Glutamatergic neuron (in vitro differentiated cells): ENCODE results near the gene LNPEP. TPM values are rescaled to one million over a fixed set of nuclear protein-coding genes. Genes with fewer than 3 reads are reported as not detected.

Source experiments
- DNase-seq: peaks from one replicate; pipeline ENCODE4 v3.0.0; 2022
- H3K27ac Mint-ChIP-seq: one replicate; pipeline ENCODE4 v1.8.0; 2020; ENCODE audit warnings: mild to moderate bottlenecking, mixed read lengths, inconsistent platforms; ENCODE audit not compliant: unreplicated experiment
- H3K27me3 Mint-ChIP-seq: one replicate; pipeline ENCODE4 v1.8.0; 2020; ENCODE audit warnings: mild to moderate bottlenecking, moderate library complexity, mixed read lengths, inconsistent platforms; ENCODE audit not compliant: unreplicated experiment
- H3K36me3 Mint-ChIP-seq: one replicate; pipeline ENCODE4 v1.8.0; 2020; ENCODE audit warnings: mild to moderate bottlenecking, mixed read lengths, inconsistent platforms; ENCODE audit not compliant: unreplicated experiment
- H3K4me1 Mint-ChIP-seq: one replicate; pipeline ENCODE4 v1.8.0; 2020; ENCODE audit warnings: mild to moderate bottlenecking, low read depth, mixed read lengths, inconsistent platforms; ENCODE audit not compliant: unreplicated experiment
- H3K4me3 Mint-ChIP-seq: one replicate; pipeline ENCODE4 v1.8.0; 2020; ENCODE audit warnings: mild to moderate bottlenecking, mixed read lengths, inconsistent platforms; ENCODE audit not compliant: unreplicated experiment
- H3K9me3 Mint-ChIP-seq: one replicate; pipeline ENCODE4 v1.8.0; 2020; ENCODE audit warnings: mild to moderate bottlenecking, moderate library complexity, mixed read lengths, inconsistent platforms; ENCODE audit not compliant: unreplicated experiment
- total RNA-seq: library from RNA; stranded (reverse); fragmentation: NEBNext Ultra II Directional; extraction: Animal tissue kit (Norgen Biotek cat#: 25700); gene quantifications from one replicate; pipeline ENCODE4 v1.2.1, GENCODE V29; 2021; ENCODE audit not compliant: unreplicated experiment
- TF ChIP-seq, protein P1 (sequence below): fragments of 200-600 bp; sonication (generic); IDR thresholded peaks from one replicate; pipeline ENCODE4 v1.5.0; 2021; ENCODE audit not compliant: partially characterized antibody, unreplicated experiment

LNPEP gene
- total RNA-seq, 1 donor from 2014 or later: 9.3 TPM

DNA sequence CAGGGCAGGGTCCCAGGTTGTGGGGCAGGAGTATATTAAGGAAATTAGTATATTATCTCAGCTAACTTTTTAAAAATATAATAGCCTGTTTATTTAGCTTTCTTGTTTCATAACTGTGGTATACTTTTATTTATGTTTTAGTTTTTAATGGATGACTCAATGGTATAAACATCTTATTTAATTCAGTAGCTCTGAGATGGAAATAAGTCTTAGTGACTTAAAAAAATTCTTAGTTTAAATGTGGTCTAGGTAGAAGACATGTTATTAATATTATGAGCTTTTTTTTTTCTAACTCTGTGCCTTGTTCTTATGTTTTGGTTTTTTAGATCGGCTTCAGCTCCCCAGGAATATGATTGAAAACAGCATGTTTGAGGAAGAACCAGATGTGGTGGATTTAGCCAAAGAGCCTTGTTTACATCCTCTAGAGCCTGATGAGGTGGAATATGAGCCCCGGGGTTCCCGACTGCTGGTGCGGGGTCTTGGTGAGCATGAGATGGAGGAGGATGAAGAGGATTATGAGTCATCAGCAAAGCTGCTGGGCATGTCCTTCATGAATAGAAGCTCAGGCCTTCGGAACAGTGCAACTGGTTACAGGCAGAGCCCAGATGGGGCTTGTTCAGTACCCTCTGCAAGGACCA, 43.1 kb downstream of the LNPEP start:
- Mint-ChIP-seq H3K36me3 (no peaks in the 10 kb centered on the region), H3K4me3 (no peak overlapping the region), H3K9me3 (no peaks in the 10 kb centered on the region), H3K27me3 (no peaks in the 10 kb centered on the region), H3K27ac (no peak overlapping the region), H3K4me1 (peaks cover 9% of the 10 kb centered on the region)
- DNase-seq: no peak
- TF ChIP-seq, protein P1, sequence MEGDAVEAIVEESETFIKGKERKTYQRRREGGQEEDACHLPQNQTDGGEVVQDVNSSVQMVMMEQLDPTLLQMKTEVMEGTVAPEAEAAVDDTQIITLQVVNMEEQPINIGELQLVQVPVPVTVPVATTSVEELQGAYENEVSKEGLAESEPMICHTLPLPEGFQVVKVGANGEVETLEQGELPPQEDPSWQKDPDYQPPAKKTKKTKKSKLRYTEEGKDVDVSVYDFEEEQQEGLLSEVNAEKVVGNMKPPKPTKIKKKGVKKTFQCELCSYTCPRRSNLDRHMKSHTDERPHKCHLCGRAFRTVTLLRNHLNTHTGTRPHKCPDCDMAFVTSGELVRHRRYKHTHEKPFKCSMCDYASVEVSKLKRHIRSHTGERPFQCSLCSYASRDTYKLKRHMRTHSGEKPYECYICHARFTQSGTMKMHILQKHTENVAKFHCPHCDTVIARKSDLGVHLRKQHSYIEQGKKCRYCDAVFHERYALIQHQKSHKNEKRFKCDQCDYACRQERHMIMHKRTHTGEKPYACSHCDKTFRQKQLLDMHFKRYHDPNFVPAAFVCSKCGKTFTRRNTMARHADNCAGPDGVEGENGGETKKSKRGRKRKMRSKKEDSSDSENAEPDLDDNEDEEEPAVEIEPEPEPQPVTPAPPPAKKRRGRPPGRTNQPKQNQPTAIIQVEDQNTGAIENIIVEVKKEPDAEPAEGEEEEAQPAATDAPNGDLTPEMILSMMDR: no peak

DNA sequence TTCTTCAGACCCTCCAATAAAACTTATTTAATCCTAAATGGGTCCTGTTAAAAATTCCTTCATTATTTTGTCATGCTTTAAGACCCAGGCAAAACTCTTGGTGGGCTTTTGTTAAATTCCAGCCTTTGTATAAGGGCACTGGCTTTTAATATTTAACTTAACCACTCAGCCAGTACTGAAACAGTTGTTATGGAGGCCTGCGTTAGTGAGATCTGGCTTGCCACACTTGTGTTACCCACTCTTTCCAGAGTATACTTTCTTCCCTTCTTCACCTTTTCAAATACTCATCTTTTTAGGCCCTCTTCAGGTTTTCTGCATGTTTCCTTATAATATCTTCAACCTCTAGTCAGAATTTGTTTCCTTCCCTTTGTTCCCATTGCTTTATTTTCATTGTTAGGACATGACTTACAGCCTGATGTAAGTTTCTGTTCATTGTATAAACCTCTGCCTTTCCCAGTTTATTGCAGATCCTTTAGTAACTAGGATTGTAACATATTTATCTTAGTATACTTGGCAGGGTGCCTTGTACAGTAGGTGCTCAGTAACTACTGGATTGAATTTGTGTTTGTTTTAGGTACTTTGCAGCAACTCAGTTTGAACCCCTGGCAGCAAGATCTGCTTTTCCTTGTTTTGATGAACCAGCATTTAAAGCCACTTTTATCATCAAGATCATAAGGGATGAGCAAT, 48.8 kb downstream of the LNPEP start:
- Mint-ChIP-seq H3K27ac (no peak overlapping the region), H3K9me3 (no peaks in the 10 kb centered on the region), H3K36me3 (no peaks in the 10 kb centered on the region), H3K4me1 (no peaks in the 10 kb centered on the region), H3K4me3 (no peak overlapping the region), H3K27me3 (no peaks in the 10 kb centered on the region)
- DNase-seq: no peak
- TF ChIP-seq, protein P1: no peak

DNA sequence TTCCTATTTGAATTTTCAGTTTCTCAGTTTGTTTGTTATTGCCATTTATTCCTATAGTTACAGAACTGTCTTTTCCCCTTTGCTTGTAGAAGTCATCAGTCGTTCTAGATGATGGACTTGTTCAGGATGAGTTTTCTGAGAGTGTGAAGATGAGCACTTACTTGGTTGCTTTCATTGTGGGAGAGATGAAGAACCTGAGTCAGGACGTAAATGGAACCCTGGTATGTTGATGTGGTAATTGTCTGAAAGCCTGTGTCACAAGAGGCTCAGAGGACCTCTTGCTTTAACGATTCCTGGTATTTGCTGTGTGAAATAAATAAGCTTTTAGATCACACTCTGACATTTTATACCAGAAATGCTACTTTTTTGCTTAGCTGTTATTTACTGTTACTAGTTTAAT, 50.6 kb downstream of the LNPEP start:
- no peaks in the 10 kb centered on the region for H3K4me1 Mint-ChIP-seq
- H3K36me3 Mint-ChIP-seq: no peaks in the 10 kb centered on the region
- no peak overlapping the region for H3K27ac Mint-ChIP-seq
- H3K9me3 Mint-ChIP-seq: no peaks in the 10 kb centered on the region
- H3K4me3 Mint-ChIP-seq: no peak overlapping the region
- DNase-seq: no peak
- TF ChIP-seq, protein P1: no peak
- no peaks in the 10 kb centered on the region for H3K27me3 Mint-ChIP-seq

DNA sequence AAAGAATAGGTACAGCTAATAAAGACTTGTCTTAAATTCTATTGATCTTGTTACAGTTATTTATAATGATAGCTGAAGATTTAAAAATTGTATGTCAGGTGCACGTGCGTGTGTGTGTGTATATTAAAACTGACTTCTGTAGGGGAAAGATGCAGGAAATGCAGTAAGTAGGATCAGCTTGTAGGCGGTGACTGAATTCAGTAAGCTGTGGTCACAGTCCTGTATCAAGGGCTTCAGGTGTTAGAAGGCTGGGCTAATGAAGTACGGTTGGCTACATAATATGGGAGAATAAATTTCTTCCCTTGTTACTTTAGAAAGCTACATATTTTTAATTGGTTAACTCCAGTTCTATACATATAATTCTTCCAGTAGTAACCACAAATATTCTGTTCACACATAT, 54.2 kb downstream of the LNPEP start:
- Mint-ChIP-seq H3K4me1 (no peaks in the 10 kb centered on the region), H3K27me3 (no peaks in the 10 kb centered on the region), H3K4me3 (no peak overlapping the region), H3K36me3 (no peaks in the 10 kb centered on the region), H3K9me3 (no peaks in the 10 kb centered on the region), H3K27ac (no peak overlapping the region)
- DNase-seq: no peak
- TF ChIP-seq, protein P1: no peak

DNA sequence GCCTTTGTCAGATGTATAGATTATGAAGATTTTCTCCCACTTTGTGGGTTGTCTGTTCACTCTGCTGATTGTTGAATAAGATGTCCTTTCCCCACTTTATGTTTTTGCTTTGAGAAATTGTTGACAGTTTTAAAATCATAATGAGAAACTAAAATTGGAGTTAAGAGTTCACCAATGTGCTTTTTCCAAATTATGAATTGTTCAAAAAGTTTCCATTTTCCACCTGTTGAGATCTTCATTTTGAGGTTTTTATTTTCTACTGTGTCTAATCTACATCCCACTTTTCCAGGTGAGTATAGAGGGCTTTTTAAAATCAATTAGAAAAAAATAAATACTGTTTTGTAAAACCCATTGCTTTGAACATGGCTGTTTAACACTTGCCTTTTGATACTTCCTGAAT, 55.8 kb downstream of the LNPEP start:
- no peak for DNase-seq
- H3K36me3 Mint-ChIP-seq: no peaks in the 10 kb centered on the region
- H3K27me3 Mint-ChIP-seq: no peaks in the 10 kb centered on the region
- H3K9me3 Mint-ChIP-seq: no peaks in the 10 kb centered on the region
- H3K4me1 Mint-ChIP-seq: no peaks in the 10 kb centered on the region
- no peak overlapping the region for H3K27ac Mint-ChIP-seq
- TF ChIP-seq, protein P1: no peak
- H3K4me3 Mint-ChIP-seq: no peak overlapping the region
